NCI-H2081 treated with DMSO at 0.1 percent for 48 hours (cell line): Measurements from ENCODE around the gene ADAMTSL3.
A peak's percentile ranks its signal among the peaks of the same experiment; 100 is the strongest.
"Not testable (repeated sequence)": the region's sequence is repeated elsewhere in the genome, so short reads cannot be mapped to it uniquely, and the experiment has no call there.

Source experiments
- DNase-seq: peaks from one replicate; lab custom pipeline; 2025; lab: John Stamatoyannopoulos, UW

ADAMTSL3 gene

DNA sequence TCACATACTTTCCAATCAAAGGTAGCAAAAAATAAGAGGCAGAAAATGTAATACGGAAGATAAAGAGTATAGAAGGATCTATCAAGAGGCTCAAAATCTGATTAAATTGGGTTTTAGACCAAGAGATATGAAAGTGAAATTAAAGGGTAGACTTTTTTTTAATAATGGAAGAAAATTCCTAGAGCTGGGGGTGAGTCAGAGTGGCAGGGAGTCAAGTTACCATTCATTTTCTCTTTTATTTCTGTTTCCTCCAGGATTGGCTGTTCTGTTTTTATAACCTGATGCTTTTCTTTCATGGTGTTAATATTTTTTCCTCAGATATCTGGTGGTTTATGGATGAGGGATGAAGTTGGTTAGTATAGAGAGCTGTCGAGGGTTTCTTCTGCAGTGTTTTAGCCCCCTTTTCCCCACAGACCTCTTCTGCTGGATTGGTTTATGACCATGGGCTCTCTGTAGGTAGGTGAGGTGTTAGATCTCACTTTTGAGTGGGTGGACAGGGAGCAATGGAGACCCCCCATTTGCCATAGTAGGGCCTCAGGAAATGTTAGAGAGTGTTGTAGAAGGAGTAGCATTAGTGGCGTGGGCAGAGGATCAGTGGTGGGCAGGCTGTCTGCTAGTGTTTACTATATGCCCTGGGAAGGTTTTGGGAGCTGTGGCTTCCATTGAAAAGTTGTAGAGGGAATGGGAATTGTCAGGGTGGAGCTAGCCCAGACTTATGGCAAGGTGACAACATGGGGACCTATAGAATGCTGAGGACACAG is 380.1 kb downstream of the ADAMTSL3 start:
- no peak for DNase-seq

DNA sequence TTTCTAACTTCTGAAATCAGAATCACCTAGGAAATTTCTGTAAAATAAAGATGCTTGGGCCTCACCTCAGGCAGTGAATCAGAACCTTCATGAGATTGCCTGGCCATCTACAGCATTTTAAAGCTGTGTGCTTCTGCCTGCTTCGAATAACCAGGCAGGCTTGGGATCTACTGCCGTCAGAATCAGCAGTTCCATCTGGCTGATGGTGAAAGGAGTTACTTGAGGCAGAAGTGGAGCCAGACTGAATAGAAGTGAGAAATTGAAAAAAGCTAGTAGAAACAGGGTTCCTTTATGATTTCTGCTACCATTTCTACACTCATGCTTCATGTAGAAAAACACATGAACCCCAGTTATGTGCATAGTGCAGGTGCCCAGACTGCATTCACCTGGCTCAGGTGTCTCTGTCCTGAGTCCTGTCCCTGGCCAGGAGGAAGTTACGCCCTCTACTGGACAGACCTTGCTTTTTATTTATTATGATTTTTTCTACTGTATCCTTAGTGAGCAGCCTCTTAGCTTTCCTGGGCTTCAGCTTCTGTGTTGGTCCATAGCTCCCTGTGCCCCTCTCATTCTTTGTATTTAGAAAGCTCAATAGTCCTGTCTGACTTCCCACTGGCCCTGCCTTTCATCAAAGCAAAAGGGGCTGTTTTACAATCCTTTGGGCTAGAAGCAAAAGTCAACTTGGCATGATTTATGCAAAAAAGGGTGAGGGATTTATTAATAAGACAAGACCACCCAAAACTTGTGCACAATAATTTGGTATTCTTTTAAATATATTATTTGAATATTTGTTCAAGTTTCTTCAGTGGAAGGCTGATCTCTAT is 380.9 kb downstream of the ADAMTSL3 start:
- no peak for DNase-seq

DNA sequence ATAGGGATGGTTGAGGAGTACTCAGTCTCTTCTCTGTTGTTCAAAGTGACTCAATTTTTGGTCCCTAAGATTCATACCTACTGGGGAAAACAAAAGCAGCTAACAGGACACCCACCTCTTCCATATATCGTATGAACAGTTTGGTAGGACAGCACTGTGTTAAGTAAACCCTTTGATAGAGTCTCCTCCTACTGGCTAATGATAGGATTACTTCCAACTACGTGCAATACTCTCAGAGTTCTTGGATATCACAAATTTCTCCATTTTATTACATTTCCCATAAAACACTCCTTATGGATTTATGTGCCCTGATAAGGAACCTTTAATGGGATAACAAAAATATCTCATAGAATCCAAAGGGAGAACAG is 381.5 kb downstream of the ADAMTSL3 start:
- DNase-seq: no peak

DNA sequence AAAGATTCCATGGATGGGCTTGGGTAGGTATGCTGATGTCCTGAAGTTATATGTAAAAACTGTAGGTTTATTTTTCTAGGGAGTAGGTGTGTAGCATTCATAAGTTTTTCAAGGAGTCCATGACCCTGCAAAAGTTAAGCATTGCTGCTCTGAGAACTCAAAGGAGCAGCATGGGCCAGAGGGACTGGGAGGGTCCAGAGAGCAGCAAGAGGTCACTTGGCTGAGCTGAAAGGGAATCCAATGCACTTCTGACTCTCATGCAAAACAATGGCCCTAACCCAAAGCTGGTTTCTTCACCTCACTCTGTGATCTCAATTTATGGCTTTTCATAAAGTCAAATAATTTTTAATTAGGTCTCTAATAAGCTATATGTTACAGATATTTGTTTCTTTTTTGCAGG is 383.4 kb downstream of the ADAMTSL3 start:
- no peak for DNase-seq

DNA sequence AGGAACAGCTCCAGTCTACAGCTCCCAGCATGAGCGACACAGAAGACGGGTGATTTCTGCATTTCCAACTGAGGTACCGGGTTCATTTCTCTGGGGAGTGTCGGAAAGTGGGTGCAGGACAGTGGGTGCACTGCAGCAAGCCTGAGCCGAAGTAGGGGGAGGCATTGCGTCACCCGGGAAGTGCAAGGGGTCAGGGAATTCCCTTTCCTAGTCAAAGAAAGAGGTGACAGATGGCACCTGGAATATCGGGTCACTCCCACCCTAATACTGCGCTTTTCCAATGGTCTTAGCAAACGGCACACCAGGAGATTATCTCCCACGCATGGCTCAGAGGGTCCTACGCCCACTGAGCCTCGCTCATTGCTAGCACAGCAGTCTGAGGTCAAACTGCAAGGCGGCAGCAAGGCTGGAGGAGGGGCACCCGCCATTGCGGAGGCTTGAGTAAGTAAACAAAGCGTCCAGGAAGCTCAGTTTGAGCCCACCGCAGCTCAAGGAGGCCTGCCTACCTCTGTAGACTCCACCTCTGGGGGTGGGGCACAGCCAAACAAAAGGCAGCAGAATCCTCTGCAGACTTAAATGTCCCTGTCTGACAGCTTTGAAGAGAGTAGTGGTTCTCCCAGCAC is 388.6 kb downstream of the ADAMTSL3 start:
- DNase-seq: not testable (repeated sequence)

DNA sequence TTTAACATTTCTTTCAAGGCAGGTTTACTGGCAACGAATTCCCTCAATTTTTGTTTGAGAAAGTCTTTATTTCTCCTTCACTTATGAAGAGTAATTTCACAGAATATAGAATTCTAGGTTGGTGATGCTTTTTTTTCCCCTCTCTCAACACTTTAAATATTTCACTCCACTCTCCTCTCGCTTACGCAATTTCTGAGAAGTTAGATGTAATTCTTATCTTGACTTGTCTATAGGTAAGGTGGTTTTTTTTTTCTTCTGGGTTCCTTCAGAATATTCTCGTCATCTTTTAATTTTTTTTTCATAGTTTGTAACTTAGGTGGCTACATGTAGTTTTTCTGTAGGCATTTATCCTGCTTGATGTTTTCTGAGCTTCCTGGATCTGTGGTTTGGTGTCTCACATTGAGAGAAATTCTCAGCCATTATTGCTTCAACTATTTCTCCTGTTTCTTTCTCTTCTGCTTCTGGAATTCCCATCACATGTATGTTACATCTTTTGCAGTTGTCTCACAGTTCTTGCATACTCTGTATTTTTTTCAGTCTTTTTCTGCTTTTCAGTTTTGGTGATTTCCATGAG is 392.2 kb downstream of the ADAMTSL3 start:
- DNase-seq: no peak

DNA sequence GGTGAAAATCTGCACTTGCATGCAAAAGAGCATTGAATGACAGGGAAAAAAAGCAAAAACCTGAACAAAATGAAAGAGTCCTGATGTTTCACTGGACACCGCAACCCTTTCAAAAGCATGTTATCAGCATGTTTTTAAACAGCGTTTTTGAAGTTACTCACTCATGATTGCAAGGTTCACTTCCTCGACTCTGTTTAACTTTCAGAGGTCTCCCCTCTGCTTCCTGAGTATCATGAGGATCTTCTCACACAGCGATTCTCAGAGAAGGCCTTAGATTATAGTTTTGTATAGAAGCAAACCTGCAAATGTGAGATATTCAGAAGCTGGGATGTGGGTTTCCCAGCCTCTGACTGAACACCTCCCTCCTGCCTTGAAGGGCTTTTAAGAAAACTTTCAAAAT is 395.6 kb downstream of the ADAMTSL3 start:
- not testable (repeated sequence) for DNase-seq

DNA sequence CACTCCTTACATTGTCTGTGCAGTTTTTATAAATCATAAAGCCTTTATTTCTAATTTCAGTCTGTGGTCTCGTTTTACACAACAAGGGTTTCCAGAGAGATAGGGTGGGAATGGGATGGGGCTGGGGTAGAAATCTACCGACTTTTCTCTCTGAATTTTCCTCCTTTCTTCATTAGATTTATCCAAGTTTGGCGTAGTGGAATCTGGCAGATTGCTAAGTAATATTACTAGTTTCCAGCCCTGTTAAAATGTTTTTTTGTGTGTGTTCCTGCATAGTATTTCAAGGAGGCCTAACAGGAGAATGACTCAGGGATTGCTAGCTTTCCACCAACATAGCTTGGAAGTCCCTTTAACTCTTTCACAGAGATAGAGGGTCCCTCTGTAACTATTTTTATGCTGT is 396.2 kb downstream of the ADAMTSL3 start:
- DNase-seq: no peak

DNA sequence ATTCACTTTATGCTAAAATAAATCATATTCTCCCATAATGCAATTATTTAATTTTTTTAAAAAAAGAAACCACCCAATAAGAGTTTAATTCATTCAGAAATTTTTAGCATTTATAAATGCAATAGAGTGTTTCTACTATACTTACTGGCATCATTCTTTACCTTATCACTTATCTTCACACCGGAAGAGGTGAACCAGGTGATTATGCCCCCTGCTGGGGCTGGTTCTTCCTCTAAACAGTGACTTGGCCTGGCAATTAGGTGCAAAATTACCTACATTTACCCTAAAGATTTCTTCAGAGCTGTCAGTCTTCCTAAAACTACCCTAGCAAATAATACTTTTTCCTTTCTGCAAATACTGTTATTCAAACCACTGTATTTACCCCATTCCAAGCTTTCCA is 397.2 kb downstream of the ADAMTSL3 start:
- not testable (repeated sequence) for DNase-seq

DNA sequence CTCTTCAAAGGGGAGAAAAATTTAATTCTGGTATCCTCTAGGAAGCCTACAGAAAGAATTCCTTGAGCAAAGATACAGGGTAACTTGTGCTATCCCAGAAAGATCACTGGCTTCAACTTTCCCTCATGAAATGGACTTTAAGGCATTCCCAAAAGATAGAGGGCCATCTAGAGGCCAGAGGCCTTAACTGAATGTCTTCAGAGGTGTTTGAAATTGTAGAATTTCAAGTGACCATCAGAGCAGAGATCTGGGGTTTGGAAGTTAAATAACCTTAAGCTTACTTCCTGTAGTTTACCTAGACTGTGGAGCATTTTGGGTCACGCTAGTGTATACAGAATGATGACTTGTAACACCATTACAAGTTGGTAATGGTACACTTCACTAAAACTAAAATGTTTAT is 400.6 kb downstream of the ADAMTSL3 start:
- not testable (repeated sequence) for DNase-seq

DNA sequence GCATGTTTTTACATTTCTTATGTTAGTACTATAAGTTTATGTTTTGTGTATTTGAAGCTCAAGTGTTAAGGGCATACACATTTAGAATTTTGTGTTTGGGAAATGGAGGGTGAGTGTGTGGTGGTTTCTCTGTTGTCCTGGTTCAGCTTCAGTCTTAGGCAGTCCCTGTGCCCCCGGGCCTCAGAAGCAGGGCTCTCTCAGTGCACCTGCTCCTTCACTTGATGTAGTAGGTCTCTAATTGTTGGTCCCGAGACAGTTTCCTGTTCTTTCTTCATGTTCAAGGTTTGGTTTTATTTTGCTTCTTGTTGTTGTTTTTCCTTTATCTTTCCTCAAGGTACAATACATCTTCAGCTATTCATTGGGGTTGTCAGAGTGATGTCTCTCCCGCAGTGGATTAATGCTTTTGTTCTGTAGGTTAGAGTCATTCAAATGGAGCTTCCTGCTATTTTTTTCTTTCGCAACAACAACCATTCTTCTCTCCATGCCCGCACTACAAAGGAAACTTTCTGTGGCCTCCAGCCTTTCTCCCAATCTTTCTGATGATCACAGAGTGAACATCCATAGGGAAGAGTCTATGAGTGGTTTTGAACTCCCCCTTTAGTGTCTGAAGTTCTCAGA is 403.9 kb downstream of the ADAMTSL3 start:
- DNase-seq: no peak

DNA sequence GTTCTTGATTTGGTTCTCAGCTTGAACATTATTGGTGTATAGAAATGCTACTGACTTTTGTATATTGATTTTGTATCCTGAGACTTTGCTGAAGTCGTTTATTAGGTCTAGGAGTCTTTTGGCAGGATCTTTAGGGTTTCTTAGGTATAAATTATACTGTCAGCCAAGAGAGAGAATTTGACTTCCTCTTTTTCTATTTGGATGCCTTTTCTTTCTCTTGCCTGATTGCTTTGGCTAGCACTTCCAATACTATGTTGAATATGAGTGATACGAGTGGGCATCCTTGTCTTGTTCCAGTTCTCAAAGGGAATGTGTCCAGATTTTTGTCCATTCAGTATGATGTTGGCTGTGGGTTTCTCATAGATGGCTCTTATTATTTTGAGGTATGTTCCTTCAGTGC is 409.8 kb downstream of the ADAMTSL3 start:
- DNase-seq: not testable (repeated sequence)

DNA sequence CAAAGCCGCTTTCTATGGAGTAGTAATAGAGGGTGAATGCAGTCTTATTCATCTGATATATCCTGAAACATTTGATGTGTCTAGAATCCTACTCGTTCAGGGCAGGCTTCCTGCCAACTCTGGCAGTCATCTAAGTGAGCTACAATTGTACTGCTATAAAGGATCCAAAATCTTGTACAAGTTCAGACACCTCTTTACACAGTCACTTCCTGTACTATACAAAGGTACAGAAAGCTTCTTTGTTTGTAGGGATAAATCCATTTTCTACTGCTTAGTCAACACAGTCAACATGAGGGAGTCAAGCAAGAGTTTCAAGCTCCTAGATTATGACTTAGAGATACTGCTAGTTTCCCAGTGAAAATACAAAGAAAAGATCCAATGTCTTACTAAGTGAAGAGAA is 414.8 kb downstream of the ADAMTSL3 start:
- DNase-seq: not testable (repeated sequence)

DNA sequence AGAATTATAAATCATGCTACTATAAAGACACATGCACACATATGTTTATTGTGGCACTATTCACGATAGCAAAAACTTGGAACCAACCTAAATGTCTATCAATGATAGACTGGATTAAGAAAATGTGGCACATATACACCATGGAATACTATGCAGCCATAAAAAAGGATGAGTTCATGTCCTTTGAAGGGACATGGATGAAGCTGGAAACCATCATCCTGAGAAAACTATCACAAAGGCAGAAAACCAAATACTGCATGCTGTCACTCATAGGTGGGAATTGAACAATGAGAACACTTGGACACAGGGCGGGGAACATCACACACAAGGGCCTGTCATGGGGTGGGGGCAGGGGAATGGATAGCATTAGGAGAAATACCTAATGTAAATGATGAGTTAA is 424.1 kb downstream of the ADAMTSL3 start:
- DNase-seq: not testable (repeated sequence)

DNA sequence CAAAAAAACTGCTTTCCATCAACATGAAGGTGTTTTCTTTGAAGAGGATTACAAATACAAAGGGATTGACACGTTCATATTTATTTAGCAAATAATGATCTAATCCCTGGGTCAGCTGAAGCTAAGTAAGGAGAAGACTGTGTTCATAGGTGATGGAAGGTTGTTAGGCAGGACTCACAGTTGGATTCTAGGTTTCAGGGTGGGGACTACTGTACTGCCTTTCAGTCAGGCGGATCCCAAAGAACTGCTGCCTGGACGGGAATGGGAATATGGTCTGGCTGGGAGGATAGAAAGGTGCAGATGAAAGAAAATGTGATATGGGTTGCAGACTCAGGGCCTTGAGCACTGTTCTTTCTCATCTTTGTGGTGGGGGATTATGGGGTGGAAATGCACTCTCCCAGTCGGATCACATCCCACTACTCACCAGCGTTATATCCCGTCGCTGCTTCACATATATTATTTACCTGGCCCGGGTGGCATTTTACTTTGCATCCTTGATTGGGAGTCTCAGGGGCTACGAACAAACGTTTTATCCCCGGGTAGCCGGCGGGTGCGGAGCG is 425.5 kb downstream of the ADAMTSL3 start:
- DNase-seq: not testable (repeated sequence)

DNA sequence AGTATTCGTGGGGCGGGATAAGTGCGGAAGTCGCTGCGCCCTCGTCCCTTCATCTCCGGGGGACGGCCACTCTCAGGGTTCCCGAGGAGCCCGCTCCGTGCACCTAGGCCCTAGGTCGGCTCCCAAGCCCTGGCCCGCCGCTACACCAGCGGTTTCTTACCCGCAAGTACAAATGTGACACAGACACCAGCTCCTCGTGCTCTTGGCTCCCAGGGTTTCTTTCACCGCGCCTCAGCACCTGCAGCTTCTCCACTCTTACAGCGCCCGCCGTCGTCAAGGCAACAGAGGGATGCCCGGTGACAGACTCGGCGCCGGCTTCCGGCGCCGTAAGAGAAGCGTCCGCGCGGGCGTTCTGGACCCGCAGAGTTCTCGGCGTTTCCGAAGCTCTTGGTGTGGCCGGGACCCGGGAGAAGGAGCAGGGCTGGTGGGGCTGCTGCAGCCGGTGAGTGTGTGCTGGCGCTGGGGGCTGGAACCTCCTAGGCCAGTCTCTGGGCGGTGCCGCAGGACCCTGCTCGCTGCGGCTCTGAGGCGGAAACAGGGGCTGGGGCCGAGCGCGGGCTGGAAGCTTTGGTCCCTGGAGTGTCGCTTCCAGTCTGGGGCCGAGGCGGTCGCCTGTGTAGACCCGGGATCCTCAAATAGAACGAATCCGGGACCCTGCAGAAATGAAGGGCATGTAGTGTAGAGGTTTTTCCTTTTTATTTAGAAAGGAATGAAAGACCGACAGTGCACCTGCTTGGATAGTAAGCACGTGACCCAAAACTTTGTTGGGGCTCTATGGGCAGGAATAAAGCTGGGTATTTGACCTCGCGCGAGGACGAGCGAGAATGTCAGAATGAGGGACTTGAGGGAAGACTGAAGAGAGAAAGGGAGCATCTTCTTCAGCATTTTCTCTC is 426.2 kb downstream of the ADAMTSL3 start:
- peak; percentile 21 for DNase-seq

DNA sequence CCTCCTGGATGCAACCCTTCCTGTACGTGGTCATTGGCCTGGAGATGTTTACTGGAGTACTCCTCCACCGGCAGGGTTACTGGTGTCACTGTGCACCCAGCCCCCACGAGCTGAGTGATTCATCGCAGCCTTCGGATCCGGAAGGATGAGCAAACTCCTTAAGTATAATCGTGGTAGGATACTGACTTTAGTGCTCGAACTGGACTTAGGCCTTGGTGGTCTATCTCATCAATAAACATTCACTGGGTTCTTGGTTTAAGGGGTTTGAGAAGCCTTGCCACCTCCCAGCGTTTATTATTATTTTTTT is 426.8 kb downstream of the ADAMTSL3 start:
- not testable (repeated sequence) for DNase-seq

DNA sequence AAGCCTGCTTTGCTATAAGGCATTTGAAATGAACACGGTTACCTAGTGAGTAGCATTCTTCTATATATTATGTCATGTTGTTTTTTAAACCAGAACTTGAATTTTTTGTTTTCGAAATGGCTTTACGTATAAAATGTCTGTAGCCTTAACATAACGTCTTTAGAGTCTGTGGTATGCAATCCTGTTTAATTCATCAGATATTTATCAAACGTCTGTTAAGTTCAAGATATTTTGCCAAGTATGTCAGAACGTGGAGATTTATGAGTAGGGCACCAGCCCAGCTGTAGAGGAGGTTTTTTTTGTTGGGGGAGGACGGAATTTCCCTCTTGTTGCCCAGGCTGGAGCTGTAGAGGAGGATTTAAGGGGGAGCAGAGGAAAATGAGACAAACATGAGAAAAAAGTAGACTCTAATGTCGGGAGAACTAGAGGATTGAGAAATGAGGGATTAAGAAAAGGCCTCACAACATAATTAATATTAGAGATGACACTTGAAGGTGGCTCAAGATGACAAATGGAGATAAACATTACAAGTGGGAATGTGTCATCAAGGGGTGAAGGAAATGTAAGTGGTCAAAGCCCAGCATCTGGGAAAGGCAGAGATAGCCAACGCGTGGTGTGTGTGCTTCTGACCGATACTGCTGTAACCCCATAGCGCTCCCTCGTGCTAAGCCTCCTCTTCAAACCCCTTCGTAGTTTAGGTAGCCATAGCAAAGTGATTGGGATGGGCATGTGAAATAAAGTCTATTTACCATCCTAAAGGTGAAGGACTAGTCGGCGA is 427.7 kb downstream of the ADAMTSL3 start:
- no peak for DNase-seq

DNA sequence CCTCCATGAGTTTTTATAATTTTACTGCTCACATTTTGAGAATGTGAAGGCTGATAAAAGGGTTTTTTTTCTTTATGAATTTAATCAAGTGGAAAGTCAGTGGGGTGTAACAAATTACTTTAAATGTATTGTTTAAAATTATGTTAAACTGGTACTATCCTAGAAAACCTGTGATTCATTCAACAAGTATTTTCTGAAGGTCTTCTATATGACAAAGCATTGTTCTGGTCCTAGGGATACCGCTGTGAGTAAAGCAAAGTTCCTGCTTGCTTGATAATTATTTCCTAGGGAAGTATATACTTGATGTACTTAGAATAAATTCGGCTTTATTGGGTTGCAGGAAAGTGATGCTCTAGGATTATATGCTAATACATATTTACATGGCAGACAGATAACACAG is 428.8 kb downstream of the ADAMTSL3 start:
- no peak for DNase-seq

DNA sequence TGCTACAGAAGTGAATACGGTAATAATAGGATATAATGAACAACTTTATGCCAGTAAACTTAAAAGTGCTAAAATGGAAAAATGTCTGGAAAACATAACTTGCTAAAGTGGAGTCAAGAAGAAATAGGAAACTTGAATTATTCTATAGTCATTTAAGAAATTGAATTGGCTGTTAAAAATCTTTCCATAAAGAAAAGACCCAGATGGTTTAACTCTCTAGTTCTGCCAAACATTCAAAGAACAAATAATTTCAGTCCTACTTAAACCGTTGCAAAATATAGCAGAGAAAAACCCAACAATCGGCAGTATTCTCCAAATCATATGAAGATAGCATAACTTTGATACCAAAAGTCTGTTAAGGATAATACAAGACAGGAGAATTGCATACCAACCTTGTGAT is 432.1 kb downstream of the ADAMTSL3 start:
- DNase-seq: not testable (repeated sequence)
